NCI-H82 treated with DMSO at 0.1 percent for 48 hours (cell line): ENCODE results near the gene SORCS2.
A peak's percentile ranks its signal among the peaks of the same experiment; 100 is the strongest.

Source experiments
- DNase-seq: peaks from one replicate; lab custom pipeline; 2025; ENCODE audit not compliant: unreplicated experiment; lab: John Stamatoyannopoulos, UW

Gene SORCS2

GRCh38 chr4:7333801-7334421 lies 141.6 kb downstream of the SORCS2 start:
- no peak for DNase-seq

- no peak for DNase-seq
Measured at GRCh38 chr4:7334521-7335275, 142.4 kb downstream of the SORCS2 start.

GRCh38 chr4:7335344-7336066 lies 143.2 kb downstream of the SORCS2 start:
- peak; percentile 27 for DNase-seq

- DNase-seq = no peak
Measured at GRCh38 chr4:7336067-7336569, 143.8 kb downstream of the SORCS2 start.

DNA sequence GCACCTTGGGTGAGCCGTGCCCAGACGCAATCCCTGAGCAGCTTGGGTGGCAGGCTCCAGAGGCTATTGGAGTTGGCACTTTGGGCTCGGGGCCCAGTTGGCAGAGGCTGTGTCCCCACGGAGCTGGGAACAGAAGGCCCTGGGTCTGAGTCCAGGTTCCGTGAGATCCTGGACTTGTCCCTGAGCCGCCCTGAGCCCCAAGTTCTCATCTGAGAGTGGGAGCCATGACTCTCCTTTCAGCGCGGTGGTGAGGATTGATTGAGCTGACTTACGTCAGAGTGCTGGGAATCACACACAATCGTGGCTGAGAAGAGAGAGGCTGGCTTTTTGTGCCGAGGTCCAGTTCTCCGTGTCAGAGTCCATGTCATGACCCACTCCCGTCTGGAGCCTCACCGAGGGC lies 144.4 kb downstream of the SORCS2 start:
- DNase-seq = no peak

DNA sequence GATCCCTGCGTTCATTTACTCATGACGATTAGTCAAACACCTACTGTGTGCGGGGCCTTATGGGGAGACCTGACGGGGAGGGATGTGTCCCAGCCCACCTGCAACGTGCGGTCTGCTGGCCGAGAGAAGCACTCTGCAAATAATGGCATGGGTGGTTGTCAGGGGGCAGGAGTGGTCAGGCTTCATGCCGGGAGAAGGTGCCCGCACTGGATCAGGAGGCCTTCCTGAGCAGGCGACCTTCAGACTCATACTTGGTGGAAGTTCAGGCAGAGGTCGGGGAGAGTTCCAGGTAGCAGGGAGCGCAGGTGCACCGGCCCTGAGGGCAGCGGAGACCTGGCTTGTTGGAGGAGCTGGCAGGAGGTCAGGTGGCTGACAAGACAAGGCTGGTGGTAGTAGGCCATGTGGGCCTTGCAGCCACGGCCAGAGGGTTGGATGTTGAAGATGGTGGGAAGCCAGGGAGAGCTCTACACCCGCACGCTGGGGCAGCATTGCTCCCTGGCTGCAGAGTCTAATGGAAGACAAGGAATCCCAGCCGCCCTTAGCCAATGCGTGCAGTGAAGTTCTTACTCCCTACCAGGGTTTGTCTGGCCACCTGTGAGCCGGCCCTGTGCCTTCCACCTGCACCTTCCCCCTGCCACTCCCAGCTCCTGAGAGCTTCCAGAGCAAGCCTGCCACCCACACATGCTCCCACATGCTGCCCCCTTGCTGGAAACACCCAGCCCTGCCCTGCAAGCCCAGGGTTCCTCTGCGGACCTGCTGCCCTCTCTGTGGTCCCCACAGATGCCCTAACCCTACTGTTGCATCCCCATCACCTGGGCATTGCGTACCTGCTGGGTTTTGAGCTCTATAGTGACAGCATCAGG lies 145.1 kb downstream of the SORCS2 start:
- DNase-seq = no peak

- no peak for DNase-seq
Measured at GRCh38 chr4:7338059-7338452, 145.7 kb downstream of the SORCS2 start.

GRCh38 chr4:7338876-7339623 lies 146.7 kb downstream of the SORCS2 start:
- no peak for DNase-seq

- no peak for DNase-seq
Measured at GRCh38 chr4:7339751-7340552, 147.6 kb downstream of the SORCS2 start.

- no peak for DNase-seq
Measured at GRCh38 chr4:7340553-7341433, 148.5 kb downstream of the SORCS2 start.

GRCh38 chr4:7341491-7342222 lies 149.3 kb downstream of the SORCS2 start:
- no peak for DNase-seq

GRCh38 chr4:7342223-7343080 lies 150.1 kb downstream of the SORCS2 start:
- DNase-seq = no peak

DNA sequence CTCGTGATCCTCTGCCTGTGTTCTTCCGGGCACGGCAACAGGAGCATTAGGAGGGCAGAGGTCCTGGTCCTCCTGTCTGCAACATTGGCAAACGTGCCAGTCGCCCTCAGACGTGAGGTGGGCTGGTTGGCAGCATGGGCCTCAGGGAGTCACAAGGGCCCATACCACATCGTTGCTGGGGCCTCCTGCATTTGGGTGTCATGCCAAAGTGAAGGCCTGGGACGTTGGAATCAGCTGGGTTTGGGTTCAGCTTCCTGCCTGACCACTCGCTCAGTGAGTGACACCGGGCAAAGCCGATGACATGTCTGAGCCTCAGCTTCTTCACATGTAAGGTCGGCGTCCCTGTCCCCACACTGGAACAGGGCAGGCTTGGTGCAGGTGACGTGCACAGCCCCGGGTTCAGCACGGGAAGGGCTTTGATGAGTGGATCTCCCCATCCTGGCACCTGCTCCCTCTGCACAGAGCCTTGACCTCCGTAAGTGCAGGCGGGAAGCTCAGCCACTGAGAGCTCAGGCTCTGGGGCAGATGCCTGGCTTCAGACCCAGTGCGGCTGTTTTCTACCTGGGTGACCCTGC lies 150.8 kb downstream of the SORCS2 start:
- no peak for DNase-seq

GRCh38 chr4:7343950-7344349 lies 151.6 kb downstream of the SORCS2 start:
- no peak for DNase-seq

DNA sequence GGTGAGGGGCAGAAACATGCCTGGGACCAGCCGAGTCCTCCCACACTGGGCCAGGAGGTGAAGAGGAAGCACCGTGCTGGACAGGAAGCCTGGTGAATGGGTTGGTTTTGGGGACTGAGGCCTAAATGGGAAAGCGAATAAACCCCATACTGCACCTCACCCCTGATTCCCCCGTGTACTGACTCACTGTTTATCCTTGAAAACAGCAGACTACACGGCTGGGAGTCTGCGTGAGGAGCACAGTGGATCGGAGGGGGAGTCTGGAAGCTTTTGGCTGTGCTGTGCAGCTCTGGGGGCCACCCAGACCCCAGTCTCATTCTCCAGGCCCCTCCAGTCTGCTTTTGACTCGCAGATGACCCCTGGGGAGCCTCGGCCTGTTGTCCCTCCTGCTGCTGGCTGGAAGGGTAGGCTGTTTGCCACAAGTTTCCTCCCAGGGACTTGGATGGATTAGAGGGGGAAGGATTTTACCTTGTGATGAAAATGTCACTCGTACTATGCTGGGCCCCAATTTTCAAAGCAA lies 152.4 kb downstream of the SORCS2 start:
- no peak for DNase-seq

GRCh38 chr4:7347981-7348380 lies 155.6 kb downstream of the SORCS2 start:
- no peak for DNase-seq
